HCT116 (cell line): ENCODE data around the gene RCBTB2. TPM values are rescaled to one million over a fixed set of nuclear protein-coding genes. Genes with fewer than 3 reads are reported as not detected.
"Not testable (repeated sequence)": the region's sequence is repeated elsewhere in the genome, so short reads cannot be mapped to it uniquely, and the experiment has no call there.

Source experiments
- ATAC-seq: fragments of 200-7000 bp; cut with Tn5 transposase; 2 replicates; pipeline ENCODE4 v1.9.1; 2020; ENCODE audit warnings: mild to moderate bottlenecking, moderate library complexity
- BruUV-seq: library from RNA; stranded (reverse); fragments of 400-500 nt; replicated peaks from 2 replicates; lab custom pipeline; 2021; lab: Mats Ljungman, UMichigan
- CTCF ChIA-PET: fragments of 300-600 bp; sonication (Branson Sonifier 250); formaldehyde crosslinking; loops from one replicate; lab custom pipeline; 2021; ENCODE audit warnings: antibody characterized with exemption; lab: Charles Lee
- POLR2A ChIA-PET: fragments of 300-600, 350-600 bp; sonication (Branson Sonifier 250); formaldehyde crosslinking; loops from one replicate; lab custom pipeline; 2021; ENCODE audit warnings: antibody characterized with exemption; lab: Charles Lee
- RAD21 ChIA-PET, 2 experiments: fragments of 300-600 bp; sonication (Branson Sonifier 250); formaldehyde crosslinking; loops; one replicate each; lab custom pipeline; 2023; ENCODE audit warnings: low total read pairs in 2 of 2; ENCODE audit not compliant: uncharacterized antibody in 2 of 2, unreplicated experiment in 2 of 2, low non-redundant PET in 1 of 2; lab: Charles Lee
- DNase-seq: peaks from one replicate; pipeline ENCODE4 v3.0.0-alpha.2; 2010; ENCODE audit warnings: low read depth, low spot score
- H2AFZ ChIP-seq: fragments of 200-600 bp; shearing (Covaris generic), sonication (generic); 2 replicates; pipeline ENCODE4 v1.6.1; 2017; ENCODE audit warnings: low read depth, mixed run types, mixed read lengths, antibody characterized with exemption, low read length; ENCODE audit not compliant: poor library complexity, severe bottlenecking
- H3K27ac ChIP-seq: 2 replicates; pipeline ENCODE4 v1.5.1; 2012; ENCODE audit warnings: low read depth, low read length
- H3K27me3 ChIP-seq: fragments of 200-600 bp; sonication (generic); 2 replicates; pipeline ENCODE4 v1.6.1; 2016; ENCODE audit warnings: mixed run types, low read length, mixed read lengths; ENCODE audit not compliant: insufficient read depth
- H3K36me3 ChIP-seq, 2 experiments: fragments of 200-500 bp in 1 of 2; fragments of 200-600 bp in 1 of 2; sonication (Bioruptor generic) in 1 of 2; sonication (generic) in 1 of 2; 2 replicates each; pipeline versions ENCODE4 v1.5.1 to v1.6.1; 2014 to 2016; ENCODE audit warnings: low read length in 2 of 2, inconsistent platforms in 1 of 2, mixed read lengths in 1 of 2, mixed run types in 1 of 2; ENCODE audit not compliant: insufficient read depth in 2 of 2, control insufficient read depth in 1 of 2
- H3K4me1 ChIP-seq, 2 experiments: fragments of 200-600 bp in 1 of 2; sonication (generic) in 1 of 2; 2 replicates each; pipeline versions ENCODE4 v1.5.1 to v1.6.1; 2012 to 2017; ENCODE audit warnings: low read length in 2 of 2, inconsistent platforms in 1 of 2, mild to moderate bottlenecking in 1 of 2, mixed read lengths in 1 of 2, mixed run types in 1 of 2, moderate library complexity in 1 of 2; ENCODE audit not compliant: insufficient read depth in 2 of 2, control insufficient read depth in 1 of 2
- H3K4me2 ChIP-seq: fragments of 200-600 bp; sonication (generic); 2 replicates; pipeline ENCODE4 v1.6.1; 2017; ENCODE audit warnings: mixed run types, low read length, mixed read lengths
- H3K4me3 ChIP-seq, 2 experiments: fragments of 200-600 bp in 1 of 2; sonication (generic) in 1 of 2; replicated peaks in 1 of 2; 2 replicates each; pipeline ENCODE4 v1.5.1; 2011 to 2016; ENCODE audit warnings: low read length in 2 of 2, control low read depth in 1 of 2, low read depth in 1 of 2, mild to moderate bottlenecking in 1 of 2, mixed read lengths in 1 of 2, mixed run types in 1 of 2
- H3K79me2 ChIP-seq: fragments of 200-600 bp; sonication (generic); 2 replicates; pipeline ENCODE4 v1.6.1; 2017; ENCODE audit warnings: mild to moderate bottlenecking, mixed run types, low read length, moderate library complexity, mixed read lengths; ENCODE audit not compliant: insufficient read depth
- H3K9ac ChIP-seq: fragments of 200-600 bp; sonication (generic); 2 replicates; pipeline ENCODE4 v1.6.1; 2016; ENCODE audit warnings: low read length, mixed read lengths
- H3K9me2 ChIP-seq: fragments of 200-600 bp; sonication (generic), shearing (Covaris generic); 2 replicates; pipeline ENCODE4 v1.6.1; 2017; ENCODE audit warnings: mixed run types, mild to moderate bottlenecking, moderate library complexity; ENCODE audit not compliant: insufficient read depth
- H3K9me3 ChIP-seq, 2 experiments: fragments of 200-500 bp in 1 of 2; fragments of 200-600 bp in 1 of 2; sonication (Bioruptor generic) in 1 of 2; sonication (generic) in 1 of 2; 2 replicates each; pipeline ENCODE4 v1.6.1; 2014 to 2017; ENCODE audit warnings: low read length in 2 of 2, mixed read lengths in 2 of 2, inconsistent platforms in 1 of 2, low read depth in 1 of 2, mild to moderate bottlenecking in 1 of 2, mixed run types in 1 of 2, moderate library complexity in 1 of 2; ENCODE audit not compliant: control insufficient read depth in 1 of 2, insufficient read depth in 1 of 2
- H4K20me1 ChIP-seq: fragments of 200-600 bp; sonication (generic), shearing (Covaris generic); 2 replicates; pipeline ENCODE4 v1.6.1; 2017; ENCODE audit warnings: mixed run types, mild to moderate bottlenecking, moderate library complexity; ENCODE audit not compliant: insufficient read depth
- CBX3 ChIP-seq: IDR thresholded peaks from 2 replicates; pipeline ENCODE4 v1.6.1; 2012; ENCODE audit warnings: low read depth
- CEBPB ChIP-seq: IDR thresholded peaks from 2 replicates; pipeline ENCODE4 v1.6.1; 2012; ENCODE audit warnings: low read depth
- EGR1 ChIP-seq: IDR thresholded peaks from 2 replicates; pipeline ENCODE4 v1.6.1; 2012; ENCODE audit warnings: low read depth
- ELF1 ChIP-seq: IDR thresholded peaks from 2 replicates; pipeline ENCODE4 v1.6.1; 2012; ENCODE audit warnings: low read depth, borderline replicate concordance
- EZH2 ChIP-seq: fragments of 200-600 bp; sonication (generic); IDR thresholded peaks from 2 replicates; pipeline ENCODE4 v1.6.1; 2017; ENCODE audit warnings: antibody characterized with exemption, mixed run types
- FOSL1 ChIP-seq: IDR thresholded peaks from 2 replicates; pipeline ENCODE4 v1.6.1; 2012; ENCODE audit warnings: low read depth
- JUND ChIP-seq: IDR thresholded peaks from 2 replicates; pipeline ENCODE4 v1.6.1; 2012
- POLR2A ChIP-seq: IDR thresholded peaks from 2 replicates; pipeline ENCODE4 v1.7.0; 2011; ENCODE audit warnings: borderline replicate concordance; ENCODE audit not compliant: insufficient read depth, insufficient read length; ENCODE audit errors: extremely low read depth
- SIN3A ChIP-seq: IDR thresholded peaks from 2 replicates; pipeline ENCODE4 v1.6.1; 2012; ENCODE audit warnings: low read depth
- TCF7L2 ChIP-seq: IDR thresholded peaks from 2 replicates; pipeline ENCODE4 v1.7.0; 2011; ENCODE audit warnings: borderline replicate concordance, inconsistent platforms; ENCODE audit not compliant: insufficient read depth, insufficient read length; ENCODE audit errors: extremely low read depth
- ZNF274 ChIP-seq: fragments of 200-500 bp; sonication (Bioruptor generic); IDR thresholded peaks from 2 replicates; pipeline ENCODE4 v1.6.1; 2014; ENCODE audit warnings: mild to moderate bottlenecking, low read depth, low read length, inconsistent platforms
- intact Hi-C: fragments of 100-400 bp; cut with micrococcal nuclease; formaldehyde crosslinking; loops from 2 replicates; pipeline ENCODE4 v1.10.0; 2022
- total RNA-seq: library from RNA; stranded (reverse); gene quantifications from one replicate; pipeline ENCODE4 v1.2.1, GENCODE V29; 2021; ENCODE audit not compliant: unreplicated experiment

The RCBTB2 gene
- total RNA-seq, 1 experiment from 2014 or later, result 1.3 TPM

- ATAC-seq (no peak), DNase-seq (no peak)
- no TSS peak for BruUV-seq
- Histone ChIP-seq H3K36me3 (peaks cover 0 to 3% of the 10 kb centered on the region in 2 experiments; a peak in 1 of 4 replicates), H3K27me3 (no peaks in the 10 kb centered on the region), H3K79me2 (no peaks in the 10 kb centered on the region), H3K4me2 (no peak overlapping the region), H3K4me1 (no peaks in the 10 kb centered on the region), H4K20me1 (no peaks in the 10 kb centered on the region), H3K27ac (no peak overlapping the region), H3K9ac (no peak overlapping the region), H3K9me3 (no peaks in the 10 kb centered on the region), H3K9me2 (no peaks in the 10 kb centered on the region), H2AFZ (no peak overlapping the region), H3K4me3 (no peak overlapping the region)
- no peak for TF ChIP-seq CBX3
- TF ChIP-seq JUND, result no peak
- no peak for TF ChIP-seq SIN3A
- no peak for TF ChIP-seq TCF7L2
- no peak for TF ChIP-seq POLR2A
- no peak for TF ChIP-seq EZH2
- TF ChIP-seq CEBPB, result no peak
- no peak for TF ChIP-seq EGR1
- no peak for TF ChIP-seq ELF1
- TF ChIP-seq ZNF274, result no peak
- TF ChIP-seq FOSL1, result no peak
- RAD21 ChIA-PET, result no interaction called here
- intact Hi-C loops, result no loop called here
- POLR2A ChIA-PET, result no interaction called here
- CTCF ChIA-PET, result no interaction called here
Observed at GRCh38 chr13:48456546-48456945, 76.3 kb downstream of the RCBTB2 start.

DNA sequence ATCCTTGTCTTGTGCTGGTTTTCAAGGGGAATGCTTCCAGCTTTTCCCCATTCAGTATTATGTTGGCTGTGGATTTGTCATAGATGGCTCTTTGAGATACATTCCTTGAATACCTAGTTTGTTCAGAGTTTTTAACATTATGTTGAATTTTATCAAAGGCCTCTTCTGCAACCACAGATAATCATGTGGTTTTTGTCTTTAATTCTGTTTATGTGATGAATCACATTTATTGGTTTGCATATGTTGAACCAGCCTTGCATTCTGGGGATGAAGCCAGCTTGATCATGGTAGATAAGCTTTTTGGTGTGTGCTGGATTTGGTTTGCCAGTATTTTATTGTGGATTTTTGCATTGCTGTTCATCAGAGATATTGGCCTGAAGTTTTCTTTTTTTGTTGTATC lies 81.7 kb downstream of the RCBTB2 start:
- H3K36me3 ChIP-seq, result not testable (repeated sequence)

More for the DNA sequence above, 81.7 kb downstream of the RCBTB2 start:
- POLR2A ChIA-PET, H3K9ac ChIP-seq, ATAC-seq, H2AFZ ChIP-seq, H3K4me2 ChIP-seq, H3K9me3 ChIP-seq, RAD21 ChIA-PET, intact Hi-C loops, H3K9me2 ChIP-seq, DNase-seq, H4K20me1 ChIP-seq, BruUV-seq, H3K27me3 ChIP-seq, CTCF ChIA-PET, H3K4me1 ChIP-seq, H3K79me2 ChIP-seq, H3K4me3 ChIP-seq, H3K27ac ChIP-seq: not testable (repeated sequence)
